HepG2 (cell line): Measurements from ENCODE around the gene DRAP1. TPM values are rescaled to one million over a fixed set of nuclear protein-coding genes. Genes with fewer than 3 reads are reported as not detected.

Experiments
- CHCHD3 ChIP-seq: sonication (generic); formaldehyde crosslinking; IDR thresholded peaks from 2 replicates; pipeline ENCODE4 v1.8.0; 2022; ENCODE audit warnings: mild to moderate bottlenecking, missing genetic modification reagents, moderate library complexity
- CREM ChIP-seq, 2 experiments: sonication (generic) in 1 of 2; formaldehyde crosslinking in 1 of 2; IDR thresholded peaks; 2 replicates each; pipeline versions ENCODE4 v1.4.0 to v1.6.1; 2016 to 2020; ENCODE audit warnings: antibody characterized with exemption in 1 of 2, mild to moderate bottlenecking in 1 of 2, missing genetic modification reagents in 1 of 2
- MTA1 ChIP-seq: sonication (generic); formaldehyde crosslinking; IDR thresholded peaks from 2 replicates; pipeline ENCODE4 v1.4.0; 2020; ENCODE audit warnings: missing genetic modification reagents, mild to moderate bottlenecking, borderline replicate concordance
- REST ChIP-seq, 2 experiments: IDR thresholded peaks; 2 replicates each; pipeline ENCODE4 v1.6.1; 2011 to 2012; ENCODE audit warnings: low read length in 2 of 2, borderline replicate concordance in 1 of 2, low read depth in 1 of 2, mild to moderate bottlenecking in 1 of 2, moderate library complexity in 1 of 2
- SRSF4 ChIP-seq: fragments of 200-400 bp; formaldehyde crosslinking; IDR thresholded peaks from one replicate; pipeline ENCODE4 v1.6.1; 2018; ENCODE audit warnings: mild to moderate bottlenecking, low read depth, low read length, moderate library complexity; ENCODE audit not compliant: poor library complexity, severe bottlenecking
- ZFP41 ChIP-seq: sonication (generic); formaldehyde crosslinking; IDR thresholded peaks from 2 replicates; pipeline ENCODE4 v1.4.0; 2020; ENCODE audit warnings: mild to moderate bottlenecking, missing genetic modification reagents, borderline replicate concordance
- ZIK1 ChIP-seq: sonication (generic); formaldehyde crosslinking; IDR thresholded peaks from 2 replicates; pipeline ENCODE4 v1.5.0; 2020; ENCODE audit warnings: mild to moderate bottlenecking, low read depth, missing genetic modification reagents, borderline replicate concordance
- polyA plus RNA-seq, 8 experiments: library from polyadenylated mRNA; depleted of rRNA in 3 of 8; stranded (reverse) in 7 of 8; unstranded in 1 of 8; fragments of >200 nt; fragmentation: Illumina TruSeq in 4 of 8; extraction: Trizol in 4 of 8; gene quantifications; 2 replicates each; pipeline versions ENCODE4 v1.2.1 to v1.2.3, GENCODE V29; 2011 to 2016; ENCODE audit warnings: low read depth in 4 of 8, missing spikeins in 1 of 8, mixed read lengths in 1 of 8; ENCODE audit not compliant: insufficient read depth in 1 of 8
- total RNA-seq, 5 experiments: library from RNA; depleted of rRNA; stranded (reverse); fragments of >200 nt; fragmentation: Illumina TruSeq; extraction: Trizol; gene quantifications; 2 replicates each; pipeline ENCODE4 v1.2.3, GENCODE V29; 2016; ENCODE audit warnings: low read depth in 1 of 5
- TF ChIP-seq, protein P1 (sequence below): sonication (generic); formaldehyde crosslinking; IDR thresholded peaks from 2 replicates; pipeline ENCODE4 v1.9.0; 2021; ENCODE audit warnings: mild to moderate bottlenecking, missing genetic modification reagents
- TF ChIP-seq, protein P2 (sequence below): sonication (generic); formaldehyde crosslinking; IDR thresholded peaks from 2 replicates; pipeline ENCODE4 v1.4.0; 2020; ENCODE audit warnings: missing genetic modification reagents, borderline replicate concordance
- TF ChIP-seq, protein P3 (sequence below): sonication (generic); formaldehyde crosslinking; IDR thresholded peaks from 2 replicates; pipeline ENCODE4 v1.4.0; 2020; ENCODE audit warnings: mild to moderate bottlenecking, low read depth, missing genetic modification reagents

The DRAP1 gene
- total and polyA plus RNA-seq, 2 of the 13 experiments (the other 11 are each of a cell fraction or from before 2014, with no cell fraction given), result 46.8 to 52.3 TPM

DNA sequence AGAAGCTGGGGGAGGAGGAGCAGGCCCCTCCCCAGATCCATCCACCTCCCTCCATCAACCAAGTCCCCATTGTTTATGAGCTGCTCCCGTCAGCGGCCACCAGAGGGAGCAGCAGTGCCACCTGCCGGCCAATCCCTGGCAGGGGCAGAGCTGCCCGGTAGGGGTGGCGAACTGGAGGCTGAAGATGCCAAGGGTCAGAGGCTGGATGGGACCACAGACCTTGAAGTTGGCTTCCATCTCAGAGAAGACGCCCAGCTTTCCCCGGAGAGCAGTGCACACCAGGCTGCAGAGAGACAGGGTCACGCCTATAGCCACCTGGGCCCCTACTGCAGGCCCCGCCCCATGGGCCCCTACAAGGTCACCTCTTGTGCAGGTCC is 34.5 kb upstream of the DRAP1 start (continued):
- TF ChIP-seq, protein P1, sequence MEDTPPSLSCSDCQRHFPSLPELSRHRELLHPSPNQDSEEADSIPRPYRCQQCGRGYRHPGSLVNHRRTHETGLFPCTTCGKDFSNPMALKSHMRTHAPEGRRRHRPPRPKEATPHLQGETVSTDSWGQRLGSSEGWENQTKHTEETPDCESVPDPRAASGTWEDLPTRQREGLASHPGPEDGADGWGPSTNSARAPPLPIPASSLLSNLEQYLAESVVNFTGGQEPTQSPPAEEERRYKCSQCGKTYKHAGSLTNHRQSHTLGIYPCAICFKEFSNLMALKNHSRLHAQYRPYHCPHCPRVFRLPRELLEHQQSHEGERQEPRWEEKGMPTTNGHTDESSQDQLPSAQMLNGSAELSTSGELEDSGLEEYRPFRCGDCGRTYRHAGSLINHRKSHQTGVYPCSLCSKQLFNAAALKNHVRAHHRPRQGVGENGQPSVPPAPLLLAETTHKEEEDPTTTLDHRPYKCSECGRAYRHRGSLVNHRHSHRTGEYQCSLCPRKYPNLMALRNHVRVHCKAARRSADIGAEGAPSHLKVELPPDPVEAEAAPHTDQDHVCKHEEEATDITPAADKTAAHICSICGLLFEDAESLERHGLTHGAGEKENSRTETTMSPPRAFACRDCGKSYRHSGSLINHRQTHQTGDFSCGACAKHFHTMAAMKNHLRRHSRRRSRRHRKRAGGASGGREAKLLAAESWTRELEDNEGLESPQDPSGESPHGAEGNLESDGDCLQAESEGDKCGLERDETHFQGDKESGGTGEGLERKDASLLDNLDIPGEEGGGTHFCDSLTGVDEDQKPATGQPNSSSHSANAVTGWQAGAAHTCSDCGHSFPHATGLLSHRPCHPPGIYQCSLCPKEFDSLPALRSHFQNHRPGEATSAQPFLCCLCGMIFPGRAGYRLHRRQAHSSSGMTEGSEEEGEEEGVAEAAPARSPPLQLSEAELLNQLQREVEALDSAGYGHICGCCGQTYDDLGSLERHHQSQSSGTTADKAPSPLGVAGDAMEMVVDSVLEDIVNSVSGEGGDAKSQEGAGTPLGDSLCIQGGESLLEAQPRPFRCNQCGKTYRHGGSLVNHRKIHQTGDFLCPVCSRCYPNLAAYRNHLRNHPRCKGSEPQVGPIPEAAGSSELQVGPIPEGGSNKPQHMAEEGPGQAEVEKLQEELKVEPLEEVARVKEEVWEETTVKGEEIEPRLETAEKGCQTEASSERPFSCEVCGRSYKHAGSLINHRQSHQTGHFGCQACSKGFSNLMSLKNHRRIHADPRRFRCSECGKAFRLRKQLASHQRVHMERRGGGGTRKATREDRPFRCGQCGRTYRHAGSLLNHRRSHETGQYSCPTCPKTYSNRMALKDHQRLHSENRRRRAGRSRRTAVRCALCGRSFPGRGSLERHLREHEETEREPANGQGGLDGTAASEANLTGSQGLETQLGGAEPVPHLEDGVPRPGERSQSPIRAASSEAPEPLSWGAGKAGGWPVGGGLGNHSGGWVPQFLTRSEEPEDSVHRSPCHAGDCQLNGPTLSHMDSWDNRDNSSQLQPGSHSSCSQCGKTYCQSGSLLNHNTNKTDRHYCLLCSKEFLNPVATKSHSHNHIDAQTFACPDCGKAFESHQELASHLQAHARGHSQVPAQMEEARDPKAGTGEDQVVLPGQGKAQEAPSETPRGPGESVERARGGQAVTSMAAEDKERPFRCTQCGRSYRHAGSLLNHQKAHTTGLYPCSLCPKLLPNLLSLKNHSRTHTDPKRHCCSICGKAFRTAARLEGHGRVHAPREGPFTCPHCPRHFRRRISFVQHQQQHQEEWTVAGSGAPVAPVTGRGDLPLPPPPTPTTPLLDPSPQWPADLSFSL, result no peak
- TF ChIP-seq MTA1 (CRISPR knock-in tag) (no peak), SRSF4 (no peak), ZFP41 (no peak), CHCHD3 (CRISPR knock-in tag) (no peak), REST (IDR thresholded peaks at IDR 0.05; ENCODE audit: borderline replicate concordance in 1 of 2, low read depth in 1 of 2, low read length in 2 of 2) (no peak), ZIK1 (no peak), CREM (IDR thresholded peaks at IDR 0.05) (no peak), CREM (CRISPR knock-in tag; IDR thresholded peaks at IDR 0.05) (no peak)
- TF ChIP-seq, protein P2, sequence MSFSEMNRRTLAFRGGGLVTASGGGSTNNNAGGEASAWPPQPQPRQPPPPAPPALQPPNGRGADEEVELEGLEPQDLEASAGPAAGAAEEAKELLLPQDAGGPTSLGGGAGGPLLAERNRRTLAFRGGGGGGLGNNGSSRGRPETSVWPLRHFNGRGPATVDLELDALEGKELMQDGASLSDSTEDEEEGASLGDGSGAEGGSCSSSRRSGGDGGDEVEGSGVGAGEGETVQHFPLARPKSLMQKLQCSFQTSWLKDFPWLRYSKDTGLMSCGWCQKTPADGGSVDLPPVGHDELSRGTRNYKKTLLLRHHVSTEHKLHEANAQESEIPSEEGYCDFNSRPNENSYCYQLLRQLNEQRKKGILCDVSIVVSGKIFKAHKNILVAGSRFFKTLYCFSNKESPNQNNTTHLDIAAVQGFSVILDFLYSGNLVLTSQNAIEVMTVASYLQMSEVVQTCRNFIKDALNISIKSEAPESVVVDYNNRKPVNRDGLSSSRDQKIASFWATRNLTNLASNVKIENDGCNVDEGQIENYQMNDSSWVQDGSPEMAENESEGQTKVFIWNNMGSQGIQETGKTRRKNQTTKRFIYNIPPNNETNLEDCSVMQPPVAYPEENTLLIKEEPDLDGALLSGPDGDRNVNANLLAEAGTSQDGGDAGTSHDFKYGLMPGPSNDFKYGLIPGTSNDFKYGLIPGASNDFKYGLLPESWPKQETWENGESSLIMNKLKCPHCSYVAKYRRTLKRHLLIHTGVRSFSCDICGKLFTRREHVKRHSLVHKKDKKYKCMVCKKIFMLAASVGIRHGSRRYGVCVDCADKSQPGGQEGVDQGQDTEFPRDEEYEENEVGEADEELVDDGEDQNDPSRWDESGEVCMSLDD, result no peak
- TF ChIP-seq, protein P3, sequence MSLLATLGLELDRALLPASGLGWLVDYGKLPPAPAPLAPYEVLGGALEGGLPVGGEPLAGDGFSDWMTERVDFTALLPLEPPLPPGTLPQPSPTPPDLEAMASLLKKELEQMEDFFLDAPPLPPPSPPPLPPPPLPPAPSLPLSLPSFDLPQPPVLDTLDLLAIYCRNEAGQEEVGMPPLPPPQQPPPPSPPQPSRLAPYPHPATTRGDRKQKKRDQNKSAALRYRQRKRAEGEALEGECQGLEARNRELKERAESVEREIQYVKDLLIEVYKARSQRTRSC (CRISPR knock-in tag), result no peak
